GM23338 (cell line): ENCODE results near the gene RGS3. TPM values are rescaled to one million over a fixed set of nuclear protein-coding genes. Genes with fewer than 3 reads are reported as not detected.

Source experiments
- ATAC-seq: fragments of 200-7000 bp; cut with Tn5 transposase; 3 replicates; pipeline ENCODE4 v1.9.1; 2020
- DNase-seq: peaks from one replicate; pipeline ENCODE4 v3.0.0-alpha.2; 2015; ENCODE audit warnings: low spot score
- H2AFZ ChIP-seq: fragments of 200-600 bp; sonication (generic); 2 replicates; pipeline ENCODE4 v1.8.0; 2016; ENCODE audit warnings: antibody characterized with exemption, mild to moderate bottlenecking, moderate library complexity
- H3F3A ChIP-seq: fragments of 200-600 bp; sonication (generic); replicated peaks from 2 replicates; pipeline ENCODE4 v1.8.0; 2017; ENCODE audit warnings: antibody characterized with exemption, mixed run types, low read depth
- H3K27ac ChIP-seq: fragments of 200-600 bp; sonication (generic); 2 replicates; pipeline ENCODE4 v1.6.1; 2016; ENCODE audit warnings: low read depth
- H3K27me3 ChIP-seq: fragments of 200-600 bp; sonication (generic); 2 replicates; pipeline ENCODE4 v1.8.0; 2016; ENCODE audit warnings: mild to moderate bottlenecking, mixed run types, moderate library complexity; ENCODE audit not compliant: insufficient read depth
- H3K36me3 ChIP-seq: fragments of 200-600 bp; sonication (generic); 2 replicates; pipeline ENCODE4 v1.8.0; 2016; ENCODE audit warnings: mild to moderate bottlenecking; ENCODE audit not compliant: insufficient read depth
- H3K4me1 ChIP-seq: fragments of 200-600 bp; sonication (generic); 2 replicates; pipeline ENCODE4 v1.8.0; 2016; ENCODE audit warnings: mild to moderate bottlenecking, moderate library complexity; ENCODE audit not compliant: insufficient read depth
- H3K4me2 ChIP-seq: fragments of 200-600 bp; sonication (generic); 2 replicates; pipeline ENCODE4 v1.7.1; 2017; ENCODE audit warnings: mixed run types
- H3K4me3 ChIP-seq: fragments of 200-600 bp; sonication (generic); 2 replicates; pipeline ENCODE4 v1.6.1; 2016; ENCODE audit warnings: mixed run types
- H3K79me2 ChIP-seq: fragments of 200-600 bp; sonication (generic); replicated peaks from 2 replicates; pipeline ENCODE4 v1.8.0; 2017; ENCODE audit warnings: mild to moderate bottlenecking; ENCODE audit not compliant: insufficient read depth
- H3K9me2 ChIP-seq: fragments of 200-600 bp; sonication (generic); 2 replicates; pipeline ENCODE4 v1.8.0; 2017; ENCODE audit not compliant: insufficient read depth
- H4K20me1 ChIP-seq: fragments of 200-600 bp; sonication (generic); replicated peaks from 2 replicates; pipeline ENCODE4 v1.8.0; 2017; ENCODE audit warnings: mild to moderate bottlenecking; ENCODE audit not compliant: insufficient read depth
- H3K27ac Mint-ChIP-seq: 2 replicates; pipeline ENCODE4 v1.8.0; 2020; ENCODE audit warnings: inconsistent platforms, mild to moderate bottlenecking, moderate library complexity, mixed read lengths
- H3K27me3 Mint-ChIP-seq: 3 replicates; pipeline ENCODE4 v1.8.0; 2022; ENCODE audit warnings: low read depth, mild to moderate bottlenecking, moderate library complexity, mixed read lengths, inconsistent platforms; ENCODE audit not compliant: insufficient read depth, poor library complexity
- H3K36me3 Mint-ChIP-seq: 3 replicates; pipeline ENCODE4 v1.8.0; 2021; ENCODE audit warnings: low read depth, mild to moderate bottlenecking, inconsistent platforms, moderate library complexity, mixed read lengths
- H3K4me1 Mint-ChIP-seq: 3 replicates; pipeline ENCODE4 v1.8.0; 2020; ENCODE audit warnings: mild to moderate bottlenecking, inconsistent platforms, mixed read lengths
- H3K4me3 Mint-ChIP-seq: 3 replicates; pipeline ENCODE4 v1.8.0; 2021; ENCODE audit warnings: moderate library complexity, mild to moderate bottlenecking, inconsistent platforms, mixed read lengths
- H3K9me3 Mint-ChIP-seq: 3 replicates; pipeline ENCODE4 v1.8.0; 2020; ENCODE audit warnings: moderate library complexity, mild to moderate bottlenecking, inconsistent platforms, mixed read lengths
- CREB1 ChIP-seq: fragments of 250-450 bp; sonication (Bioruptor Pico); IDR thresholded peaks from 2 replicates; pipeline ENCODE4 v1.5.0; 2020; ENCODE audit warnings: low read depth, mild to moderate bottlenecking, moderate library complexity
- EZH2 ChIP-seq: fragments of 200-600 bp; sonication (generic); IDR thresholded peaks from one replicate; pipeline ENCODE4 v1.8.0; 2017; ENCODE audit warnings: antibody characterized with exemption, mild to moderate bottlenecking, low read depth; ENCODE audit not compliant: unreplicated experiment
- EZH2phosphoT487 ChIP-seq: fragments of 200-600 bp; sonication (generic); IDR thresholded peaks from one replicate; pipeline ENCODE4 v1.8.1; 2018; ENCODE audit warnings: antibody characterized with exemption; ENCODE audit not compliant: unreplicated experiment
- JUNB ChIP-seq: IDR thresholded peaks from one replicate; pipeline ENCODE4 v1.6.1; 2016; ENCODE audit warnings: antibody characterized with exemption; ENCODE audit not compliant: unreplicated experiment
- NANOG ChIP-seq: IDR thresholded peaks from 2 replicates; pipeline ENCODE4 v1.6.1; 2016; ENCODE audit warnings: antibody characterized with exemption, borderline replicate concordance
- POLR2AphosphoS5 ChIP-seq: IDR thresholded peaks from 2 replicates; pipeline ENCODE4 v1.6.1; 2016; ENCODE audit warnings: antibody characterized with exemption, low read depth
- STAT1 ChIP-seq: IDR thresholded peaks from one replicate; pipeline ENCODE4 v1.6.1; 2016; ENCODE audit warnings: antibody characterized with exemption; ENCODE audit not compliant: unreplicated experiment
- ZNF331 ChIP-seq: fragments of 250-450 bp; sonication (Bioruptor Pico); IDR thresholded peaks from 2 replicates; pipeline ENCODE4 v1.5.0; 2020; ENCODE audit warnings: low read depth, mild to moderate bottlenecking, moderate library complexity
- polyA plus RNA-seq: library from polyadenylated mRNA; unstranded; fragments of >200 nt; fragmentation: Nextera tagmentation; extraction: Ambion mirVana; gene quantifications from 2 replicates; pipeline ENCODE4 v1.2.1, GENCODE V29; 2016
- total RNA-seq: library from RNA; depleted of rRNA; stranded (reverse); fragments of >200 nt; shearing (Covaris generic); gene quantifications from 2 replicates; pipeline ENCODE4 v1.2.3, GENCODE V29; 2014
- TF ChIP-seq, protein P1 (sequence below): IDR thresholded peaks from one replicate; pipeline ENCODE4 v1.6.1; 2018; ENCODE audit warnings: antibody characterized with exemption; ENCODE audit not compliant: unreplicated experiment
- TF ChIP-seq, protein P2 (sequence below), 2 experiments: fragments of 200-600 bp in 1 of 2; sonication (generic) in 1 of 2; conservative IDR thresholded peaks; 2 replicates each; pipeline versions ENCODE4 v1.5.1 to v1.6.1; 2016 to 2017; ENCODE audit warnings: antibody characterized with exemption in 2 of 2, low read depth in 2 of 2, mild to moderate bottlenecking in 2 of 2, moderate library complexity in 1 of 2
- TF ChIP-seq, protein P3 (sequence below): fragments of 250-450 bp; sonication (Bioruptor Pico); IDR thresholded peaks from 2 replicates; pipeline ENCODE4 v1.5.0; 2020; ENCODE audit warnings: mild to moderate bottlenecking, moderate library complexity

Gene RGS3
- total and polyA plus RNA-seq, 2 experiments from 2014 or later, result 14.2 to 24.3 TPM

DNA sequence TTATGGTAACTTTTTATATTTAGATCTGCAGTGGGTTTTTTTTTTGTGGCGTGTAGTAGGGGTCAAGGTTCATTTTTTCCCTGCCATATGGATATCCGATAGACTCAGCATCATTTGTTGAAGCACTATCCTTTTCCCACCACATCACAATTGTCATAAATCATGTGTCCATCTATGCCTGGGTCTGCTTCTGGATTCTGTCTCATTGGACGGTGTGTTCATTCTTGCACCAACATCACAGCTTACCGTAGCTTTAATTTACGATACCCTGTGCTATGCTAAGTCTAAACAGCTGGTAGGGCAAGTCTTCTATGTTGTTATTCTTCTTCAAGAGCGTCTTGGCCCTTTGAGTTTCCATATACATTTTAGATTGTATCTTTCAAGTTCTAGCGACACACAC, 175.0 kb downstream of the RGS3 start (continued):
- TF ChIP-seq, protein P1, sequence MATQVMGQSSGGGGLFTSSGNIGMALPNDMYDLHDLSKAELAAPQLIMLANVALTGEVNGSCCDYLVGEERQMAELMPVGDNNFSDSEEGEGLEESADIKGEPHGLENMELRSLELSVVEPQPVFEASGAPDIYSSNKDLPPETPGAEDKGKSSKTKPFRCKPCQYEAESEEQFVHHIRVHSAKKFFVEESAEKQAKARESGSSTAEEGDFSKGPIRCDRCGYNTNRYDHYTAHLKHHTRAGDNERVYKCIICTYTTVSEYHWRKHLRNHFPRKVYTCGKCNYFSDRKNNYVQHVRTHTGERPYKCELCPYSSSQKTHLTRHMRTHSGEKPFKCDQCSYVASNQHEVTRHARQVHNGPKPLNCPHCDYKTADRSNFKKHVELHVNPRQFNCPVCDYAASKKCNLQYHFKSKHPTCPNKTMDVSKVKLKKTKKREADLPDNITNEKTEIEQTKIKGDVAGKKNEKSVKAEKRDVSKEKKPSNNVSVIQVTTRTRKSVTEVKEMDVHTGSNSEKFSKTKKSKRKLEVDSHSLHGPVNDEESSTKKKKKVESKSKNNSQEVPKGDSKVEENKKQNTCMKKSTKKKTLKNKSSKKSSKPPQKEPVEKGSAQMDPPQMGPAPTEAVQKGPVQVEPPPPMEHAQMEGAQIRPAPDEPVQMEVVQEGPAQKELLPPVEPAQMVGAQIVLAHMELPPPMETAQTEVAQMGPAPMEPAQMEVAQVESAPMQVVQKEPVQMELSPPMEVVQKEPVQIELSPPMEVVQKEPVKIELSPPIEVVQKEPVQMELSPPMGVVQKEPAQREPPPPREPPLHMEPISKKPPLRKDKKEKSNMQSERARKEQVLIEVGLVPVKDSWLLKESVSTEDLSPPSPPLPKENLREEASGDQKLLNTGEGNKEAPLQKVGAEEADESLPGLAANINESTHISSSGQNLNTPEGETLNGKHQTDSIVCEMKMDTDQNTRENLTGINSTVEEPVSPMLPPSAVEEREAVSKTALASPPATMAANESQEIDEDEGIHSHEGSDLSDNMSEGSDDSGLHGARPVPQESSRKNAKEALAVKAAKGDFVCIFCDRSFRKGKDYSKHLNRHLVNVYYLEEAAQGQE, result no peak
- no peak for TF ChIP-seq ZNF331

DNA sequence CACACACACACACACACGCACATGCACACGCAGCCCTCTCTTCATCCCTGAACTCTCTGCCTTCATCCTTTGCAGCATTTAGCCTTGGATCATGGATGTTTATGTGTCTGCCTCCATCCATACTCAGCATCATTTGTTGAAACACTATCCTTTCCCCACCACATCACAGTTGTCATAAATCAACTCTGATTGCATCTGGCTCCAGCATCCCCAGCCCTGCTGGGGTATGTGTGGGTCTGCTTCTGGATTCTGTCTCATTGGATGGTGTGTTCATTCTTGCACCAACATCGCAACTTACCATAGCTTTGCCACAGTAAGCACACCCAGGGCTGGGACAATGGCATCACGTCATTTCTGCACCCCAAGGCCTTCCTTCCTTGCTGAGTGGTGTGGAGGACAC, 175.4 kb downstream of the RGS3 start:
- H2AFZ ChIP-seq, result no peak overlapping the region
- peaks cover 50% of the 10 kb centered on the region for H3K27me3 ChIP-seq
- Mint-ChIP-seq H3K4me1 (peaks cover 10% of the 10 kb centered on the region), H3K27me3 (peaks cover 27% of the 10 kb centered on the region), H3K4me3 (no peak overlapping the region), H3K36me3 (no peaks in the 10 kb centered on the region), H3K27ac (no peak overlapping the region), H3K9me3 (no peaks in the 10 kb centered on the region)
- H4K20me1 ChIP-seq, result 0 out of 2 replicates have a peak, but pooled peaks cover 3% of the 10 kb centered on the region
- no peaks in the 10 kb centered on the region for H3K9me2 ChIP-seq
- H3K4me1 ChIP-seq, result no peaks in the 10 kb centered on the region
- no peak overlapping the region for H3K4me2 ChIP-seq
- ATAC-seq (no peak), DNase-seq (no peak)
- no peaks in the 10 kb centered on the region for H3K36me3 ChIP-seq
- no peak overlapping the region for H3K27ac ChIP-seq
- H3F3A ChIP-seq, result no peaks in the 10 kb centered on the region
- H3K4me3 ChIP-seq, result no peak overlapping the region
- H3K79me2 ChIP-seq, result no peaks in the 10 kb centered on the region
- TF ChIP-seq, protein P2, sequence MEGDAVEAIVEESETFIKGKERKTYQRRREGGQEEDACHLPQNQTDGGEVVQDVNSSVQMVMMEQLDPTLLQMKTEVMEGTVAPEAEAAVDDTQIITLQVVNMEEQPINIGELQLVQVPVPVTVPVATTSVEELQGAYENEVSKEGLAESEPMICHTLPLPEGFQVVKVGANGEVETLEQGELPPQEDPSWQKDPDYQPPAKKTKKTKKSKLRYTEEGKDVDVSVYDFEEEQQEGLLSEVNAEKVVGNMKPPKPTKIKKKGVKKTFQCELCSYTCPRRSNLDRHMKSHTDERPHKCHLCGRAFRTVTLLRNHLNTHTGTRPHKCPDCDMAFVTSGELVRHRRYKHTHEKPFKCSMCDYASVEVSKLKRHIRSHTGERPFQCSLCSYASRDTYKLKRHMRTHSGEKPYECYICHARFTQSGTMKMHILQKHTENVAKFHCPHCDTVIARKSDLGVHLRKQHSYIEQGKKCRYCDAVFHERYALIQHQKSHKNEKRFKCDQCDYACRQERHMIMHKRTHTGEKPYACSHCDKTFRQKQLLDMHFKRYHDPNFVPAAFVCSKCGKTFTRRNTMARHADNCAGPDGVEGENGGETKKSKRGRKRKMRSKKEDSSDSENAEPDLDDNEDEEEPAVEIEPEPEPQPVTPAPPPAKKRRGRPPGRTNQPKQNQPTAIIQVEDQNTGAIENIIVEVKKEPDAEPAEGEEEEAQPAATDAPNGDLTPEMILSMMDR (conservative IDR thresholded peaks at IDR 0.05; ENCODE audit: low read depth in 2 of 2), result no peak
- TF ChIP-seq EZH2, result no peak
- no peak for TF ChIP-seq STAT1
- no peak for TF ChIP-seq POLR2AphosphoS5
- TF ChIP-seq EZH2phosphoT487, result no peak
- TF ChIP-seq JUNB, result no peak
- TF ChIP-seq, protein P1, result no peak
- no peak for TF ChIP-seq NANOG
- no peak for TF ChIP-seq CREB1 (CRISPR knock-in tag)
- TF ChIP-seq, protein P3, sequence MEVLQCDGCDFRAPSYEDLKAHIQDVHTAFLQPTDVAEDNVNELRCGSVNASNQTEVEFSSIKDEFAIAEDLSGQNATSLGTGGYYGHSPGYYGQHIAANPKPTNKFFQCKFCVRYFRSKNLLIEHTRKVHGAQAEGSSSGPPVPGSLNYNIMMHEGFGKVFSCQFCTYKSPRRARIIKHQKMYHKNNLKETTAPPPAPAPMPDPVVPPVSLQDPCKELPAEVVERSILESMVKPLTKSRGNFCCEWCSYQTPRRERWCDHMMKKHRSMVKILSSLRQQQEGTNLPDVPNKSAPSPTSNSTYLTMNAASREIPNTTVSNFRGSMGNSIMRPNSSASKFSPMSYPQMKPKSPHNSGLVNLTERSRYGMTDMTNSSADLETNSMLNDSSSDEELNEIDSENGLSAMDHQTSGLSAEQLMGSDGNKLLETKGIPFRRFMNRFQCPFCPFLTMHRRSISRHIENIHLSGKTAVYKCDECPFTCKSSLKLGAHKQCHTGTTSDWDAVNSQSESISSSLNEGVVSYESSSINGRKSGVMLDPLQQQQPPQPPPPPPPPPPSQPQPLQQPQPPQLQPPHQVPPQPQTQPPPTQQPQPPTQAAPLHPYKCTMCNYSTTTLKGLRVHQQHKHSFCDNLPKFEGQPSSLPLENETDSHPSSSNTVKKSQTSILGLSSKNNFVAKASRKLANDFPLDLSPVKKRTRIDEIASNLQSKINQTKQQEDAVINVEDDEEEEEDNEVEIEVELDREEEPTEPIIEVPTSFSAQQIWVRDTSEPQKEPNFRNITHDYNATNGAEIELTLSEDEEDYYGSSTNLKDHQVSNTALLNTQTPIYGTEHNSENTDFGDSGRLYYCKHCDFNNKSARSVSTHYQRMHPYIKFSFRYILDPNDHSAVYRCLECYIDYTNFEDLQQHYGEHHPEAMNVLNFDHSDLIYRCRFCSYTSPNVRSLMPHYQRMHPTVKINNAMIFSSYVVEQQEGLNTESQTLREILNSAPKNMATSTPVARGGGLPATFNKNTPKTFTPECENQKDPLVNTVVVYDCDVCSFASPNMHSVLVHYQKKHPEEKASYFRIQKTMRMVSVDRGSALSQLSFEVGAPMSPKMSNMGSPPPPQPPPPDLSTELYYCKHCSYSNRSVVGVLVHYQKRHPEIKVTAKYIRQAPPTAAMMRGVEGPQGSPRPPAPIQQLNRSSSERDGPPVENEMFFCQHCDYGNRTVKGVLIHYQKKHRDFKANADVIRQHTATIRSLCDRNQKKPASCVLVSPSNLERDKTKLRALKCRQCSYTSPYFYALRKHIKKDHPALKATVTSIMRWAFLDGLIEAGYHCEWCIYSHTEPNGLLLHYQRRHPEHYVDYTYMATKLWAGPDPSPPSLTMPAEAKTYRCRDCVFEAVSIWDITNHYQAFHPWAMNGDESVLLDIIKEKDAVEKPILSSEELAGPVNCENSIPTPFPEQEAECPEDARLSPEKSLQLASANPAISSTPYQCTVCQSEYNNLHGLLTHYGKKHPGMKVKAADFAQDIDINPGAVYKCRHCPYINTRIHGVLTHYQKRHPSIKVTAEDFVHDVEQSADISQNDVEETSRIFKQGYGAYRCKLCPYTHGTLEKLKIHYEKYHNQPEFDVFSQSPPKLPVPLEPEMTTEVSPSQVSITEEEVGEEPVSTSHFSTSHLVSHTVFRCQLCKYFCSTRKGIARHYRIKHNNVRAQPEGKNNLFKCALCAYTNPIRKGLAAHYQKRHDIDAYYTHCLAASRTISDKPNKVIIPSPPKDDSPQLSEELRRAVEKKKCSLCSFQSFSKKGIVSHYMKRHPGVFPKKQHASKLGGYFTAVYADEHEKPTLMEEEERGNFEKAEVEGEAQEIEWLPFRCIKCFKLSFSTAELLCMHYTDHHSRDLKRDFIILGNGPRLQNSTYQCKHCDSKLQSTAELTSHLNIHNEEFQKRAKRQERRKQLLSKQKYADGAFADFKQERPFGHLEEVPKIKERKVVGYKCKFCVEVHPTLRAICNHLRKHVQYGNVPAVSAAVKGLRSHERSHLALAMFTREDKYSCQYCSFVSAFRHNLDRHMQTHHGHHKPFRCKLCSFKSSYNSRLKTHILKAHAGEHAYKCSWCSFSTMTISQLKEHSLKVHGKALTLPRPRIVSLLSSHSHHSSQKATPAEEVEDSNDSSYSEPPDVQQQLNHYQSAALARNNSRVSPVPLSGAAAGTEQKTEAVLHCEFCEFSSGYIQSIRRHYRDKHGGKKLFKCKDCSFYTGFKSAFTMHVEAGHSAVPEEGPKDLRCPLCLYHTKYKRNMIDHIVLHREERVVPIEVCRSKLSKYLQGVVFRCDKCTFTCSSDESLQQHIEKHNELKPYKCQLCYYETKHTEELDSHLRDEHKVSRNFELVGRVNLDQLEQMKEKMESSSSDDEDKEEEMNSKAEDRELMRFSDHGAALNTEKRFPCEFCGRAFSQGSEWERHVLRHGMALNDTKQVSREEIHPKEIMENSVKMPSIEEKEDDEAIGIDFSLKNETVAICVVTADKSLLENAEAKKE (CRISPR knock-in tag), result no peak
